A673 (cell line): ENCODE results near the gene SLC36A3.

Experiments used
- EZH2 ChIP-seq: fragments of 200-600 bp; sonication (generic); IDR thresholded peaks from 2 replicates; pipeline ENCODE4 v1.6.1; 2017; ENCODE audit warnings: borderline replicate concordance, low read depth, mild to moderate bottlenecking, mixed read lengths, antibody characterized with exemption, low read length; ENCODE audit not compliant: poor library complexity, severe bottlenecking
- TF ChIP-seq, protein P1 (sequence below): fragments of 300-800, 200-600 bp; sonication (generic); conservative IDR thresholded peaks from 2 replicates; pipeline ENCODE4 v1.5.1; 2017; ENCODE audit warnings: low read depth, mild to moderate bottlenecking, antibody characterized with exemption, low read length, moderate library complexity, mixed read lengths

DNA sequence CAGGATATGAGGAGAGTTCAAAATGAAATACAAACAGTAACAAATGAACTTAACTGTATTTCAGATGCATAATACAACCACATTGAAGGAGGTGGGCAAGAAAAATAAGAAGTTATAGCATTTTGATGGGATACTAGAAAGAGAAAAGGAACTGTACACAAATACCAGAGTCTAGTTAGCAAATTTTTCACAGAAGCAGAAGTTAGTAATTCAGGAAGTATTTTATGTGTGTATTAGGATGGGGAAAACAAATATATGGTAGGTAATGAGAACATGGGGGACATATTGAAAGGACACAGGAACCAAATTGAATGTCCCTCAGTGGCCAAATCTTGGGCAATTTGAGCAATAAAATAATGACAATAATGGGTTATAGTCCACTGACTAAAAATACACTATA lies 32.2 kb downstream of the SLC36A3 start:
- TF ChIP-seq, protein P1, sequence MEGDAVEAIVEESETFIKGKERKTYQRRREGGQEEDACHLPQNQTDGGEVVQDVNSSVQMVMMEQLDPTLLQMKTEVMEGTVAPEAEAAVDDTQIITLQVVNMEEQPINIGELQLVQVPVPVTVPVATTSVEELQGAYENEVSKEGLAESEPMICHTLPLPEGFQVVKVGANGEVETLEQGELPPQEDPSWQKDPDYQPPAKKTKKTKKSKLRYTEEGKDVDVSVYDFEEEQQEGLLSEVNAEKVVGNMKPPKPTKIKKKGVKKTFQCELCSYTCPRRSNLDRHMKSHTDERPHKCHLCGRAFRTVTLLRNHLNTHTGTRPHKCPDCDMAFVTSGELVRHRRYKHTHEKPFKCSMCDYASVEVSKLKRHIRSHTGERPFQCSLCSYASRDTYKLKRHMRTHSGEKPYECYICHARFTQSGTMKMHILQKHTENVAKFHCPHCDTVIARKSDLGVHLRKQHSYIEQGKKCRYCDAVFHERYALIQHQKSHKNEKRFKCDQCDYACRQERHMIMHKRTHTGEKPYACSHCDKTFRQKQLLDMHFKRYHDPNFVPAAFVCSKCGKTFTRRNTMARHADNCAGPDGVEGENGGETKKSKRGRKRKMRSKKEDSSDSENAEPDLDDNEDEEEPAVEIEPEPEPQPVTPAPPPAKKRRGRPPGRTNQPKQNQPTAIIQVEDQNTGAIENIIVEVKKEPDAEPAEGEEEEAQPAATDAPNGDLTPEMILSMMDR, result no peak
- no peak for TF ChIP-seq EZH2
